ENCODE results near the gene ESYT2.

The ESYT2 gene

DNA sequence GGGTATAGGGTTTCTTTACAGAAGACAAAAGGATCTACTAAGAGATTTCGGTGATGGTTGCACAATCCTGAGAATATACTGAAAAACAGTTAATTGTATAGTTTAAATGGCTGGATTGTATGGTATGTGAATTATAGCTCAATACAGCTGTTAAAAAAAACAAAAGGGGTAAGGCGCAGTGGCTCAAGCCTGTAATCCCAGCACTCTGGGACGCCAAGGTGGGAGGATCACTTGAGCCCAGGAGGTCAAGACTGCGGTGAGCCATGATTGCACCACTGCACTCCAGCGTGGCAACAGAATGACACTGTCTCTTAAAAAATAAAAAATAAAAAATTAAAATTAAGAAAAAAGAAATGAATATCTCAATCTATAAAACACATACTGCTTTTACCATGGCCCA, 18.5 kb downstream of the ESYT2 start:
- Histone ChIP-seq H3K4me1 (ENCODE audit: insufficient read depth, low read length) (peaks cover 15% of the 10 kb centered on the region), H3K4me3 (ENCODE audit: low read length) (no peak overlapping the region), H3K9ac (ENCODE audit: low read depth, low read length) (no peak overlapping the region), H3K27ac (ENCODE audit: low read length) (no peak overlapping the region), H3K36me3 (ENCODE audit: insufficient read depth, low read depth, low read length) (no peaks in the 10 kb centered on the region), H3K9me3 (ENCODE audit: insufficient read depth, low read depth, low read length) (0 out of 2 replicates have a peak, but pooled peaks cover 7% of the 10 kb centered on the region), H3K27me3 (ENCODE audit: insufficient read depth, low read length) (no peaks in the 10 kb centered on the region)

DNA sequence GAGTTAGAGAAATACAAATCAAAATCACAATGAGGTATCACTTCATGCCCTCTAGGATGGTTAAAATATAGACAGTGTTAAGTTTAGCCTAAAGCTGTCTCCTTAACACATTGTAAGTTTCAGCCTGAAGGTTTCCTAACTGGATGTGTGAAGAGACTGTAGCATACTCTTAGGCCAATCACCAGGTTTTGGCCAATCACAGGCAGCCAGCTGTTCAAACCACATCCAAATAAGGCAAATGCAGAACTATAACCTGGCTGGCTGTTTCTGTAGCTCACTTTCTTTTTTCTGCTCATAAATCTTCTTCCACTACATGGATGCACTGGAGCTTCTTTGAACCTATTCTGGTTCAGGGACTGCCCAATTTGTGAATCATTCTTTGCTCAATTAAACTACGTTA, 19.7 kb downstream of the ESYT2 start:
- peaks cover 2% of the 10 kb centered on the region; the same call in 1 of the 2 replicates for H3K4me1 ChIP-seq (ENCODE audit: insufficient read depth, low read length)
- H3K4me3 ChIP-seq (ENCODE audit: low read length) = no peak overlapping the region
- no peak overlapping the region for H3K9ac ChIP-seq (ENCODE audit: low read depth, low read length)
- no peak overlapping the region for H3K27ac ChIP-seq (ENCODE audit: low read length)
- no peaks in the 10 kb centered on the region for H3K27me3 ChIP-seq (ENCODE audit: insufficient read depth, low read length)
- no peaks in the 10 kb centered on the region for H3K36me3 ChIP-seq (ENCODE audit: insufficient read depth, low read depth, low read length)
- 0 out of 2 replicates have a peak, but pooled peaks cover 7% of the 10 kb centered on the region for H3K9me3 ChIP-seq (ENCODE audit: insufficient read depth, low read depth, low read length)

DNA sequence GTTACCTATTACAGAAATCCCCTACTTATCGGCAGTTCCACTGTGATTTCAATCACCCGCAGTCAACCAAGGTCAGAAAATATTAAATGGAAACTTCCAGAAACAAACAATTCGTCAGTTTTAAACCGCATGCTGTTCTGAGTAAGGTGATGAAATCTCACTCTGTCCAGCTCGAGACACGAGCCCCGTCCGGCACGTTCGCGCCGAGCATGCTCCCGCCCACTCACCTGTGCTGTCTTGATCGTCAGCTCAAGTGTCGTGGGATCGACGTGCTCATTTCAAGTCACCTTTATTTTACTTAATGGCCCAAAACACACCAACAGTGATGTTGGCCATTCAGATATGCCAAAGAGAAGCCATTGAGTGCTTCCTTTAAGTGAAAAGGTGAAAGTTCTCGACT, 21.2 kb downstream of the ESYT2 start:
- no peaks in the 10 kb centered on the region for H3K36me3 ChIP-seq (ENCODE audit: insufficient read depth, low read depth, low read length)
- no peak overlapping the region for H3K9ac ChIP-seq (ENCODE audit: low read depth, low read length)
- H3K27ac ChIP-seq (ENCODE audit: low read length) = no peak overlapping the region
- H3K4me1 ChIP-seq (ENCODE audit: insufficient read depth, low read length) = no peaks in the 10 kb centered on the region
- no peak overlapping the region for H3K4me3 ChIP-seq (ENCODE audit: low read length)
- no peaks in the 10 kb centered on the region for H3K27me3 ChIP-seq (ENCODE audit: insufficient read depth, low read length)
- H3K9me3 ChIP-seq (ENCODE audit: insufficient read depth, low read depth, low read length) = 0 out of 2 replicates have a peak, but pooled peaks cover 7% of the 10 kb centered on the region

DNA sequence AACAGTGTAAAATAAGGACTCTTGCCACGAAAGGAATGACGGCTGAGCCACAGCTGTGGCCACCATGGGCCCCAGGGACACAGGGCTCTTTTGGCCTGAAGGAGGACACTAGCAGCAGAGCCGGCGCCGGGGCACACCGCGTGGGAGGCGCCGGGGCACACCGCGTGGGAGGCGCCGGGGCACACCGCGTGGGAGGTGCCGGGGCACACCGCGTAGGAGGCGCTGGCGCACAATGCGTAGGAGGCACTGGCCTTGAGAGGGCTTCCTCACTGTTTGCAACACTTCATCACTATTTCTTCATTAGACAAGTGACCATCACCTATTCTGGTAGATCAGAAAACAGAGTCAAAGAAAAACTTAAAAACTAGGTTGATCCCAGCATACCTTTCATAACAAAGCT, 23.4 kb downstream of the ESYT2 start:
- 0 out of 2 replicates have a peak, but pooled peaks cover 3% of the 10 kb centered on the region for H3K4me1 ChIP-seq (ENCODE audit: insufficient read depth, low read length)
- no peak overlapping the region for H3K9ac ChIP-seq (ENCODE audit: low read depth, low read length)
- H3K36me3 ChIP-seq (ENCODE audit: insufficient read depth, low read depth, low read length) = no peaks in the 10 kb centered on the region
- no peaks in the 10 kb centered on the region for H3K27me3 ChIP-seq (ENCODE audit: insufficient read depth, low read length)
- H3K4me3 ChIP-seq (ENCODE audit: low read length) = no peak overlapping the region
- H3K27ac ChIP-seq (ENCODE audit: low read length) = no peak overlapping the region
- 0 out of 2 replicates have a peak, but pooled peaks cover 7% of the 10 kb centered on the region for H3K9me3 ChIP-seq (ENCODE audit: insufficient read depth, low read depth, low read length)

DNA sequence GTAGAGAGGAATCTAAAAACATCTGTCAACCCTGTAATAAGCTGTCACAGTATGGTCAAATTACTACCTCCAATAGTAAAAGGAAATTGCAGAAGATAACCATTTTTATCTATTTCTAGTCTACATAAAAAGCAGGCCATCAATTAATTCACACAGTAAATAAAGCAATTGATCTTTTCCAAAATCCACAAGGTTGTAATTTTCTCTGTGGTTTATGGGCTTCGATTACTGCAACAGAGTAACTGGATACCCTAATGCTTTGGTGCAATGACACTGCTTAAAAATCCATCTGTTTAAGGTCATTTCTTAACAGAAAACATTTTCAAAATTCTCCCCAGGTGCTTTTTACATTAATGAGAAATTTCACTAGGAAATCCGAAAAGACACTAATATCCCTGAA, 23.9 kb downstream of the ESYT2 start:
- no peaks in the 10 kb centered on the region for H3K36me3 ChIP-seq (ENCODE audit: insufficient read depth, low read depth, low read length)
- no peaks in the 10 kb centered on the region for H3K27me3 ChIP-seq (ENCODE audit: insufficient read depth, low read length)
- 0 out of 2 replicates have a peak, but pooled peaks cover 3% of the 10 kb centered on the region for H3K4me1 ChIP-seq (ENCODE audit: insufficient read depth, low read length)
- no peak overlapping the region for H3K4me3 ChIP-seq (ENCODE audit: low read length)
- no peak overlapping the region for H3K27ac ChIP-seq (ENCODE audit: low read length)
- 0 out of 2 replicates have a peak, but pooled peaks cover 7% of the 10 kb centered on the region for H3K9me3 ChIP-seq (ENCODE audit: insufficient read depth, low read depth, low read length)
- H3K9ac ChIP-seq (ENCODE audit: low read depth, low read length) = no peak overlapping the region

DNA sequence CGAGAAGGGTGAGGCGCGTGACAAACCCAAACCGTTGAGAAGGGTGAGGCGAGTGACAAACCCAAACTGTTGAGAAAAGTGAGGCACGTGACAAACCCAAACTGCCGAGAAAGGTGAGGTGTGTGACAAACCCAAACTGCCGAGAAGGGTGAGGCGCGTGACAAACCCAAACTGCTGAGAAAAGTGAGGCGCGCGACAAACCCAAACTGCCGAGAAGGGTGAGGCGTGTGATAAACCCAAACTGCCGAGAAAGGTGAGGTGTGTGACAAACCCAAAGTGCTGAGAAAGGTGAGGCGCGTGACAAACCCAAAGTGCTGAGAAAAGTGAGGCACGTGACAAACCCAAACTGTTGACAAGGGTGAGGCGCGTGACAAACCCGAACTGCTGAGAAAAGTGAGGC, 25.0 kb downstream of the ESYT2 start:
- H3K4me1 ChIP-seq (ENCODE audit: insufficient read depth, low read length) = 0 out of 2 replicates have a peak, but pooled peaks cover 3% of the 10 kb centered on the region
- no peaks in the 10 kb centered on the region for H3K36me3 ChIP-seq (ENCODE audit: insufficient read depth, low read depth, low read length)
- H3K27ac ChIP-seq (ENCODE audit: low read length) = no peak overlapping the region
- H3K9me3 ChIP-seq (ENCODE audit: insufficient read depth, low read depth, low read length) = 0 out of 2 replicates have a peak, but pooled peaks cover 7% of the 10 kb centered on the region
- H3K9ac ChIP-seq (ENCODE audit: low read depth, low read length) = no peak overlapping the region
- no peaks in the 10 kb centered on the region for H3K27me3 ChIP-seq (ENCODE audit: insufficient read depth, low read length)
- no peak overlapping the region for H3K4me3 ChIP-seq (ENCODE audit: low read length)

DNA sequence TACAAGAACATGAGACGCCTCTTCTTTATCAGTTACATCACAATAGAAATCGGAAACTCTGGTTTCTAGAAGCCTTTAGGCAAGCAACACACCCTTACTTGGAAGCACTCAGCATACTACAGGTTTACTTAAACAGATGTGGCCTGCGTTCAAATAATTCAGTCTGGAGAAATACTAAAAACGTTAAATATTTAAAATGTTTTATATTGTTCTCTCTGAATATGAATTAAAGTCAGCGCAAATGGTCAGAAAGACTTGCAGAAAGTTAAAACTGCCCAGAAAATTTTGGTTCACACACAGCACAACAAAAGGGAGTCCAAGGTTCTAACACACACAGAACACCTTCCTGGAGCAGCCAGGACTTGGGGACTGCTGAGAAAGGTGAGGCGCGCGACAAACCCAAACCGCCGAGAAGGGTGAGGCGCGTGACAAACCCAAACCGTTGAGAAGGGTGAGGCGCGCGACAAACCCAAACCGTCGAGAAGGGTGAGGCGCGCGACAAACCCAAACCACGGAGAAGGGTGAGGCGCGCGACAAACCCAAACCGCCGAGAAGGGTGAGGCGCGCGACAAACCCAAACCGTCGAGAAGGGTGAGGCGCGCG, 25.8 kb downstream of the ESYT2 start:
- Histone ChIP-seq H3K4me3 (ENCODE audit: low read length) (no peak overlapping the region), H3K9ac (ENCODE audit: low read depth, low read length) (no peak overlapping the region), H3K36me3 (ENCODE audit: insufficient read depth, low read depth, low read length) (no peaks in the 10 kb centered on the region), H3K27ac (ENCODE audit: low read length) (no peak overlapping the region), H3K4me1 (ENCODE audit: insufficient read depth, low read length) (0 out of 2 replicates have a peak, but pooled peaks cover 3% of the 10 kb centered on the region), H3K9me3 (ENCODE audit: insufficient read depth, low read depth, low read length) (0 out of 2 replicates have a peak, but pooled peaks cover 7% of the 10 kb centered on the region), H3K27me3 (ENCODE audit: insufficient read depth, low read length) (no peaks in the 10 kb centered on the region)

DNA sequence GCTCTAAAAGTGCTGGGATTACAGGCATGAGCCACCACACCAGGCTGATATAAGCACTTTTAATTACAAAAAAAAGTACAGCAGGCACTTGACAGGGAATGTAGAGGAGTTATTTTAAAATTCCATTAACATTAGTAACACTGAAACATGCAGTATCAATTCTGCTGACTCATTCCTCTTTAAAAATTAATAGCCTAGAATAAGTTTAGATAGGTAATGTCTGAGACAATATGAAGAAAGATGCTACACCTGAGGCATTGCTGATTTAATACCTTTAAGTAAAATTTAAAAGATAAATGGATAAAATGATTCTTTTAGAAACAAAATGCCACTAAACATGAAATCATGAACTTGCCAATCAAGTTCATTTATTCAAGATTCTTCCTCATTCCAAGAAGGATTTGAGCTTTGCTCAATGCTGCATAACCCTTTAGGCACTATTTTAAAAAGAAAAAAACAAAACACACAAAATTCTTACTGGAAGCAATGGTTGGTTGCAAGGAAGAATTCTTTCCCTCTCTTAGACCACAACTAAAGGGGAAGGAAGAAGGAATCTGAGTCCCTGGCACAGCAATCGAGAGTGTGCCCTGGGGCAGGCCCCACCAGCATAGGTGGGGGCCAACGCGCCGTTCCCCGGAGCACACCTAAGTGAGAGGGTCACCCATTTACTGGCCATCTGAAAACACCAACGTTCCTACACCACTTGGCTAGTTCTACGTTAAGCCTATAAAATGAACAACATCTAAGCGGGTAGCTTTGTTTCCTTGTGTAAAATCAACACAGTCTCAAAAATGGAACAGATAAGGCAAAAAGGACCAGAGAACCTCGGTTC, 26.6 kb downstream of the ESYT2 start:
- no peak overlapping the region for H3K4me3 ChIP-seq (ENCODE audit: low read length)
- H3K36me3 ChIP-seq (ENCODE audit: insufficient read depth, low read depth, low read length) = peaks cover 4% of the 10 kb centered on the region; the same call in 1 of the 2 replicates
- 0 out of 2 replicates have a peak, but pooled peaks cover 7% of the 10 kb centered on the region for H3K9me3 ChIP-seq (ENCODE audit: insufficient read depth, low read depth, low read length)
- H3K9ac ChIP-seq (ENCODE audit: low read depth, low read length) = no peak overlapping the region
- H3K27me3 ChIP-seq (ENCODE audit: insufficient read depth, low read length) = no peaks in the 10 kb centered on the region
- H3K27ac ChIP-seq (ENCODE audit: low read length) = peak overlapping the region; percentile 6
- H3K4me1 ChIP-seq (ENCODE audit: insufficient read depth, low read length) = 0 out of 2 replicates have a peak, but pooled peaks cover 3% of the 10 kb centered on the region

DNA sequence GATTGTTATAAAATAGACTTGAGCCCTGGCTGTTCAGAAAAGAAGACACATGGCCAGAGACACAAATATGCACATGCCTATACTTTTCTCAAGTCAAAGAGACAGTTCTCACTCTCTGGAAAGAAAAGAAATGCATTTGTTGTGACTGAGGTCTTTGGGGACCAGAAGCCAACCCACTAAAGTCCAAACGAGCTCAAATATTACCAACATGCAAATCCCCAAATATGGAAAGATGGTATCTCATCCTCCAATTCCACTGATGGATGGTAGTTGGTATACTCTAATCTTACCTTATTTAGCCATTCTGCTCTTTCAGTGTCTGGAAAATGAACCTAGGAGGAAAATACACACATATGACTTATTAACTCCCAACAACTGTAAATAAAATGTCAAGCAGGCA, 30.6 kb downstream of the ESYT2 start:
- no peak overlapping the region for H3K4me3 ChIP-seq (ENCODE audit: low read length)
- no peak overlapping the region for H3K27ac ChIP-seq (ENCODE audit: low read length)
- peaks cover 33% of the 10 kb centered on the region for H3K36me3 ChIP-seq (ENCODE audit: insufficient read depth, low read depth, low read length)
- H3K9me3 ChIP-seq (ENCODE audit: insufficient read depth, low read depth, low read length) = no peaks in the 10 kb centered on the region
- H3K27me3 ChIP-seq (ENCODE audit: insufficient read depth, low read length) = no peaks in the 10 kb centered on the region
- no peak overlapping the region for H3K9ac ChIP-seq (ENCODE audit: low read depth, low read length)
- 0 out of 2 replicates have a peak, but pooled peaks cover 3% of the 10 kb centered on the region for H3K4me1 ChIP-seq (ENCODE audit: insufficient read depth, low read length)

DNA sequence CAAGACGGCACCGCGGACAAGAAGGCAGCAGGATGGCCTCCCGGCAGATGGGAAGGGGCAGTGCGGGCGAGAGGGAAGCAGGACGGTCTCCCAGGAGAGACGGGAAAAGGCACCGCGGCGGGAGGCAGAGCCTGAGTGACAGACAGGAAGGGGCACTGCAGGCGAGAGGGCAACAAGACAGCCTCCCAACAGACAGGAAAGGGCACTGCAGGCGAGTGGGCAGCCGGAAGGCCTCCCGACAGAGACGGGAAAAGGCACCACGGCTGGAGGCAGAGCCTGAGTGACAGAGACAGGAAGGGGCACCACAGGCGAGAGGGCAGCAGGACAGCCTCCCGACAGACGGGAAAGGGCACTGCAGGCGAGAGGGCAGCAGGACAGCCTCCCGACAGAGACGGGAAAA, 32.6 kb downstream of the ESYT2 start:
- H3K27ac ChIP-seq (ENCODE audit: low read length) = no peak overlapping the region
- H3K27me3 ChIP-seq (ENCODE audit: insufficient read depth, low read length) = no peaks in the 10 kb centered on the region
- no peak overlapping the region for H3K9ac ChIP-seq (ENCODE audit: low read depth, low read length)
- H3K36me3 ChIP-seq (ENCODE audit: insufficient read depth, low read depth, low read length) = peaks cover 44% of the 10 kb centered on the region
- H3K4me1 ChIP-seq (ENCODE audit: insufficient read depth, low read length) = no peaks in the 10 kb centered on the region
- no peaks in the 10 kb centered on the region for H3K9me3 ChIP-seq (ENCODE audit: insufficient read depth, low read depth, low read length)
- H3K4me3 ChIP-seq (ENCODE audit: low read length) = no peak overlapping the region

DNA sequence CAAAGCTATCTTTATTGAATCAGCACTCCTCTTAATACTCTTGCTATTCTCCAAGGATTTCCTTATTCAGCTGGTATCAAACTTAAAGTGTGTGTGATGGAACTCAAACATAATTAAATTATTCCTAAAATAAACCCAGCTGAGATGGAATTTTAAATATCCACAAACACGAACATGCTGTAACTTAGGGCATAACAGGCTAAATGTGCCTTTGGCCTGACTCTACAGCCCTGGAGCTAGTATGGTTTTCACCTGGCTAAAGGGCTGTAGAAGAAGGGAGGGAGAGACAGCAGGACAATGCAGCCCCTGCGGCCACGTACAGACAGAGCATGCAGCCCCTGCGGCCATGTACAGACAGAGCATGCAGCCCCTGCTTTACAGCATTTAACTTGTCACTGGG, 34.0 kb downstream of the ESYT2 start:
- Histone ChIP-seq H3K9ac (ENCODE audit: low read depth, low read length) (no peak overlapping the region), H3K4me1 (ENCODE audit: insufficient read depth, low read length) (no peaks in the 10 kb centered on the region), H3K27me3 (ENCODE audit: insufficient read depth, low read length) (no peaks in the 10 kb centered on the region)

DNA sequence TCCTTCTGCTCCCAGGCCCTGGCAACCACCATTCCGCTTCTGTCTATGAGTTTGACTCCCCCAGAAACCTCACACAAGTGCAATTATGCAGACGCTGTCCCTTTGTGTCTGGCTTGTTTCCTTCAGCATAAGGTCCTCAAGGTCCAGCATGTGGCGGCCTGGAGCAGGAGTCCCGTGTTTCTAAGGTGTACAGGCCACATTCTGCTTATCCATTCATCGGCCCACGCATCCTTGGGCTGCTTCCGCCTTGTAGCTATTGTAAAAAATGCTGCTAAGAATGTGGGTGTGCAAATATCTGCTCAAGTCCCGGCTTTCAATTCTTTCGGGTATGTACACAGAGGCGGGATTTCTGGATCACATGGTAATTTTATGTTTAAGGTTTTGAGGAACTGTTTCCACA, 38.2 kb downstream of the ESYT2 start:
- H3K9ac ChIP-seq (ENCODE audit: low read depth, low read length) = no peak overlapping the region
- no peaks in the 10 kb centered on the region for H3K27me3 ChIP-seq (ENCODE audit: insufficient read depth, low read length)
- no peak overlapping the region for H3K4me3 ChIP-seq (ENCODE audit: low read length)
- H3K36me3 ChIP-seq (ENCODE audit: insufficient read depth, low read depth, low read length) = peaks cover 66% of the 10 kb centered on the region
- H3K9me3 ChIP-seq (ENCODE audit: insufficient read depth, low read depth, low read length) = no peaks in the 10 kb centered on the region
- no peak overlapping the region for H3K27ac ChIP-seq (ENCODE audit: low read length)
- no peaks in the 10 kb centered on the region for H3K4me1 ChIP-seq (ENCODE audit: insufficient read depth, low read length)

More for the DNA sequence above, 34.0 kb downstream of the ESYT2 start:
- Histone ChIP-seq H3K27ac (ENCODE audit: low read length) (no peak overlapping the region), H3K36me3 (ENCODE audit: insufficient read depth, low read depth, low read length) (peaks cover 54% of the 10 kb centered on the region), H3K4me3 (ENCODE audit: low read length) (no peak overlapping the region), H3K9me3 (ENCODE audit: insufficient read depth, low read depth, low read length) (no peaks in the 10 kb centered on the region)
